ENCODE measurements around the gene TRAFD1. TPM values are rescaled to one million over a fixed set of nuclear protein-coding genes. Genes with fewer than 3 reads are reported as not detected.
"Not testable (repeated sequence)": the region's sequence is repeated elsewhere in the genome, so short reads cannot be mapped to it uniquely, and the experiment has no call there.

TRAFD1 gene
- polyA plus RNA-seq, 4 donors, result 36.7 to 45.4 (median 39.1) TPM

- no peak for DNase-seq (ENCODE audit: low read depth in 4 of 4, low spot score in 2 of 4)
Measured at GRCh38 chr12:112153181-112153892, 28.0 kb downstream of the TRAFD1 start.

- peak in 2 of 4 donors; percentile 12 to 36 for DNase-seq (ENCODE audit: low read depth in 4 of 4, low spot score in 2 of 4)
Measured at GRCh38 chr12:112153893-112154219, 28.5 kb downstream of the TRAFD1 start.

- DNase-seq (ENCODE audit: low read depth in 4 of 4, low spot score in 2 of 4), result not testable (repeated sequence)
Measured at GRCh38 chr12:112158461-112159145, 33.2 kb downstream of the TRAFD1 start.

GRCh38 chr12:112159146-112159541 lies 33.8 kb downstream of the TRAFD1 start:
- no peak for DNase-seq (ENCODE audit: low read depth in 4 of 4, low spot score in 2 of 4)

GRCh38 chr12:112160611-112161010 lies 35.3 kb downstream of the TRAFD1 start:
- no peak for DNase-seq (ENCODE audit: low read depth in 4 of 4, low spot score in 2 of 4)

- no peak for DNase-seq (ENCODE audit: low read depth in 4 of 4, low spot score in 2 of 4)
Measured at GRCh38 chr12:112161711-112162110, 36.4 kb downstream of the TRAFD1 start.

- DNase-seq (ENCODE audit: low read depth in 4 of 4, low spot score in 2 of 4), result no peak
Measured at GRCh38 chr12:112162241-112162790, 37.0 kb downstream of the TRAFD1 start.

- DNase-seq (ENCODE audit: low read depth in 4 of 4, low spot score in 2 of 4), result no peak
Measured at GRCh38 chr12:112163056-112163455, 37.7 kb downstream of the TRAFD1 start.

- DNase-seq (ENCODE audit: low read depth in 4 of 4, low spot score in 2 of 4), result no peak
Measured at GRCh38 chr12:112163471-112163991, 38.2 kb downstream of the TRAFD1 start.

- DNase-seq (ENCODE audit: low read depth in 4 of 4, low spot score in 2 of 4), result no peak
Measured at GRCh38 chr12:112164011-112164660, 38.8 kb downstream of the TRAFD1 start.

GRCh38 chr12:112165624-112166023 lies 40.3 kb downstream of the TRAFD1 start:
- DNase-seq (ENCODE audit: low read depth in 4 of 4, low spot score in 2 of 4), result no peak

- no peak for DNase-seq (ENCODE audit: low read depth in 4 of 4, low spot score in 2 of 4)
Measured at GRCh38 chr12:112166051-112167015, 41.0 kb downstream of the TRAFD1 start.

GRCh38 chr12:112167031-112167461 lies 41.7 kb downstream of the TRAFD1 start:
- DNase-seq (ENCODE audit: low read depth in 4 of 4, low spot score in 2 of 4), result no peak

- no peak for DNase-seq (ENCODE audit: low read depth in 4 of 4, low spot score in 2 of 4)
Measured at GRCh38 chr12:112167718-112168525, 42.6 kb downstream of the TRAFD1 start.

- no peak for DNase-seq (ENCODE audit: low read depth in 4 of 4, low spot score in 2 of 4)
Measured at GRCh38 chr12:112168561-112168971, 43.2 kb downstream of the TRAFD1 start.

GRCh38 chr12:112169161-112169872 lies 44.0 kb downstream of the TRAFD1 start:
- DNase-seq (ENCODE audit: low read depth in 4 of 4, low spot score in 2 of 4), result no peak

- DNase-seq (ENCODE audit: low read depth in 4 of 4, low spot score in 2 of 4), result no peak
Measured at GRCh38 chr12:112169966-112170365, 44.6 kb downstream of the TRAFD1 start.

- DNase-seq (ENCODE audit: low read depth in 4 of 4, low spot score in 2 of 4), result no peak
Measured at GRCh38 chr12:112170376-112170775, 45.0 kb downstream of the TRAFD1 start.
